Body of pancreas (tissue), 4 donors: ENCODE measurements around the gene BRWD1.

Experiments used
- CTCF ChIP-seq, 7 experiments: fragments of 450-650 bp in 4 of 7; fragments of 200-600 bp in 3 of 7; sonication (generic) in 3 of 7; IDR thresholded peaks; one replicate each; pipeline ENCODE4 v1.5.1; 2016 to 2019; ENCODE audit warnings: antibody characterized with exemption in 7 of 7
- POLR2A ChIP-seq, 3 donors: fragments of 450-650 bp; IDR thresholded peaks; one replicate each; pipeline ENCODE4 v1.6.1; 2016; ENCODE audit warnings: antibody characterized with exemption in 3 of 3, mild to moderate bottlenecking in 2 of 3

DNA sequence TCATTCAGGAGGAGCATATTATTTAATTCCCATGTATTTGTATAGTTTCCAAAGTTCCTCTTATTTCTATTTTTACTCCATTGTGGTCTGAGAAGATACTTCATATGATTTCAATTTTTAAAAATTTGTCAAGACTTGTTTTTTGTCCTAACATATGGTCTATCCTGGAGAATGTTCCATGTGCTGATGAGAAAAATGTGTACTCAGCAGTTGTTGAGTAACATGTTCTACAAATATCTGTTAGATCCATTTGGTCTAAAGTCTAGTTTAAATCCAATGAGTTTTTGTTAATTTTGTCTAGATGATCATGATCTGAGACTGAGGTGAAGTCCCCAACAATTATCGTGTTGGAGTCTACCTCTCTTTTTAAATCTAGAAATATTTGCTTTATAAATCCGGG, 144.6 kb downstream of the BRWD1 start:
- TF ChIP-seq POLR2A (IDR thresholded peaks at IDR 0.05), result no peak
- no peak for TF ChIP-seq CTCF (IDR thresholded peaks at IDR 0.05)
